PC-3 (cell line): ENCODE measurements around the gene FRA10AC1. TPM values are rescaled to one million over a fixed set of nuclear protein-coding genes. Genes with fewer than 3 reads are reported as not detected.

ENCODE experiments used
- ATAC-seq: fragments of 200-7000 bp; cut with Tn5 transposase; 2 replicates; pipeline ENCODE4 v1.9.1; 2020; ENCODE audit warnings: mild to moderate bottlenecking, moderate library complexity
- BruUV-seq: library from RNA; stranded (reverse); fragments of 400-500 nt; replicated peaks from 2 replicates; lab custom pipeline; 2021; lab: Mats Ljungman, UMichigan
- CTCF ChIA-PET: fragments of 300-600 bp; sonication (Branson Sonifier 250); formaldehyde crosslinking; loops from one replicate; lab custom pipeline; 2022; ENCODE audit warnings: antibody characterized with exemption; lab: Charles Lee
- POLR2A ChIA-PET: fragments of 300-600 bp; sonication (Branson Sonifier 250); formaldehyde crosslinking; loops from one replicate; lab custom pipeline; 2022; ENCODE audit warnings: antibody characterized with exemption; ENCODE audit not compliant: unreplicated experiment; lab: Charles Lee
- DNase-seq: peaks from one replicate; pipeline ENCODE4 v3.0.0-alpha.2; 2015
- H2AFZ ChIP-seq: fragments of 300-600 bp; sonication (generic); 2 replicates; pipeline ENCODE4 v1.6.0; 2016; ENCODE audit warnings: antibody characterized with exemption, low read length
- H3F3A ChIP-seq: fragments of 300-600 bp; sonication (generic); one replicate; pipeline ENCODE4 v1.6.0; 2017; ENCODE audit warnings: antibody characterized with exemption, low read length, control low read depth, mild to moderate bottlenecking; ENCODE audit not compliant: unreplicated experiment
- H3K27ac ChIP-seq: fragments of 300-600 bp; sonication (generic); 2 replicates; pipeline ENCODE4 v1.5.1; 2016; ENCODE audit warnings: mild to moderate bottlenecking, low read length
- H3K27me3 ChIP-seq: fragments of 300-600 bp; sonication (generic); 2 replicates; pipeline ENCODE4 v1.6.1; 2016; ENCODE audit warnings: low read length, mixed read lengths
- H3K36me3 ChIP-seq: fragments of 300-600 bp; sonication (generic); 2 replicates; pipeline ENCODE4 v1.6.1; 2016; ENCODE audit warnings: low read depth, mixed run types, low read length, mixed read lengths
- H3K4me1 ChIP-seq: fragments of 300-600 bp; sonication (generic); 2 replicates; pipeline ENCODE4 v1.5.1; 2016; ENCODE audit warnings: low read length; ENCODE audit not compliant: insufficient read depth
- H3K4me2 ChIP-seq: fragments of 300-600 bp; sonication (generic); 2 replicates; pipeline ENCODE4 v1.6.0; 2016; ENCODE audit warnings: low read length
- H3K4me3 ChIP-seq: fragments of 300-600 bp; sonication (generic); 2 replicates; pipeline ENCODE4 v1.5.1; 2016; ENCODE audit warnings: mild to moderate bottlenecking, low read length, mixed read lengths
- H3K79me2 ChIP-seq: fragments of 300-600 bp; sonication (generic); 2 replicates; pipeline ENCODE4 v1.6.1; 2017; ENCODE audit warnings: low read length, mixed read lengths
- H3K9ac ChIP-seq: fragments of 300-600 bp; sonication (generic); 2 replicates; pipeline ENCODE4 v1.6.0; 2016; ENCODE audit warnings: mild to moderate bottlenecking, low read length
- H3K9me2 ChIP-seq: fragments of 300-600 bp; sonication (generic); replicated peaks from 2 replicates; pipeline ENCODE4 v1.6.1; 2016; ENCODE audit warnings: mixed run types, low read length, mixed read lengths
- H3K9me3 ChIP-seq: fragments of 300-600 bp; sonication (generic); 2 replicates; pipeline ENCODE4 v1.6.1; 2016; ENCODE audit warnings: low read length, mixed read lengths
- H4K20me1 ChIP-seq: fragments of 300-600 bp; sonication (generic); 2 replicates; pipeline ENCODE4 v1.6.1; 2016; ENCODE audit warnings: low read length, mixed read lengths
- EZH2 ChIP-seq: fragments of 300-600 bp; sonication (generic); IDR thresholded peaks from one replicate; pipeline ENCODE4 v1.6.1; 2017; ENCODE audit warnings: antibody characterized with exemption, mild to moderate bottlenecking, low read length; ENCODE audit not compliant: unreplicated experiment
- EZH2phosphoT487 ChIP-seq: fragments of 300-600 bp; sonication (generic); IDR thresholded peaks from 2 replicates; pipeline ENCODE4 v1.6.1; 2018; ENCODE audit warnings: mild to moderate bottlenecking, antibody characterized with exemption, low read length, borderline replicate concordance
- intact Hi-C: fragments of 100-400 bp; cut with micrococcal nuclease; formaldehyde crosslinking; loops from 2 replicates; pipeline ENCODE4 v1.9.0; 2023
- total RNA-seq: library from RNA; depleted of rRNA; stranded (reverse); fragments of >200 nt; gene quantifications from 2 replicates; pipeline ENCODE4 v1.2.3, GENCODE V29; 2014
- TF ChIP-seq, protein P1 (sequence below): fragments of 300-600 bp; sonication (generic); conservative IDR thresholded peaks from 2 replicates; pipeline ENCODE4 v1.5.1; 2017; ENCODE audit warnings: antibody characterized with exemption, low read depth, mild to moderate bottlenecking, low read length

FRA10AC1 gene
- total RNA-seq, 1 experiment from 2014 or later, result 3.8 TPM

GRCh38 chr10:93741367-93741766 lies 39.0 kb upstream of the FRA10AC1 start:
- BruUV-seq, result no TSS peak
- POLR2A ChIA-PET, result no interaction called here
- ATAC-seq, result no peak

DNA sequence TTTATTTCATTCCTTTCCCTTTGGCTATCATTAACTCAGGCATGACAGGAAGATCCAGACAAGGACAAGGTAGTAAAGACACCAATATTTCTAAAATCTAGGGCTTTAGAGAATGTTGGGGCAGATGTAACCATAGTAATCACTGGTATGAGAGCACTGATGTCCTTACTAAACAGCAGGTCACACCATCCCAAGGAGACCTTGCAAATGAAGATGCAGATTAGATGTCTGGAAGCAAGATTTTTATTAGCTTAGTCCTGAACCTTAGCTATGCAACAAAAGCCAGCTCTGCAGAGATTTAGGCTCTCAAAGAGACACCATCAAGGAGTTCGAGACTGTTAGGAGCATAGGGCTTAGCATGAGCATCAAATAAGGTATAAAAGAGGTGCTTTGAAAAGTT lies 23.6 kb upstream of the FRA10AC1 start:
- no peak for ATAC-seq
- Histone ChIP-seq H4K20me1 (no peaks in the 10 kb centered on the region), H3K27ac (no peak overlapping the region), H3K9me2 (no peaks in the 10 kb centered on the region), H3K4me1 (peaks cover 5% of the 10 kb centered on the region; the same call in 1 of the 2 replicates), H3K4me2 (no peak overlapping the region), H3K27me3 (no peaks in the 10 kb centered on the region; the same call in 1 of the 2 replicates), H2AFZ (no peak overlapping the region), H3K36me3 (no peaks in the 10 kb centered on the region), H3F3A (no peaks in the 10 kb centered on the region), H3K79me2 (no peaks in the 10 kb centered on the region), H3K9ac (no peak overlapping the region), H3K4me3 (no peak overlapping the region), H3K9me3 (no peaks in the 10 kb centered on the region)
- TF ChIP-seq, protein P1, sequence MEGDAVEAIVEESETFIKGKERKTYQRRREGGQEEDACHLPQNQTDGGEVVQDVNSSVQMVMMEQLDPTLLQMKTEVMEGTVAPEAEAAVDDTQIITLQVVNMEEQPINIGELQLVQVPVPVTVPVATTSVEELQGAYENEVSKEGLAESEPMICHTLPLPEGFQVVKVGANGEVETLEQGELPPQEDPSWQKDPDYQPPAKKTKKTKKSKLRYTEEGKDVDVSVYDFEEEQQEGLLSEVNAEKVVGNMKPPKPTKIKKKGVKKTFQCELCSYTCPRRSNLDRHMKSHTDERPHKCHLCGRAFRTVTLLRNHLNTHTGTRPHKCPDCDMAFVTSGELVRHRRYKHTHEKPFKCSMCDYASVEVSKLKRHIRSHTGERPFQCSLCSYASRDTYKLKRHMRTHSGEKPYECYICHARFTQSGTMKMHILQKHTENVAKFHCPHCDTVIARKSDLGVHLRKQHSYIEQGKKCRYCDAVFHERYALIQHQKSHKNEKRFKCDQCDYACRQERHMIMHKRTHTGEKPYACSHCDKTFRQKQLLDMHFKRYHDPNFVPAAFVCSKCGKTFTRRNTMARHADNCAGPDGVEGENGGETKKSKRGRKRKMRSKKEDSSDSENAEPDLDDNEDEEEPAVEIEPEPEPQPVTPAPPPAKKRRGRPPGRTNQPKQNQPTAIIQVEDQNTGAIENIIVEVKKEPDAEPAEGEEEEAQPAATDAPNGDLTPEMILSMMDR, result no peak
- TF ChIP-seq EZH2 (no peak), EZH2phosphoT487 (no peak)
- CTCF ChIA-PET, result no interaction called here
- POLR2A ChIA-PET, result no interaction called here
- BruUV-seq, result no TSS peak
- intact Hi-C loops, result no loop called here
- no peak for DNase-seq

More at GRCh38 chr10:93741367-93741766, 39.0 kb upstream of the FRA10AC1 start:
- no peak for DNase-seq
- TF ChIP-seq EZH2phosphoT487 (no peak), EZH2 (no peak)
- TF ChIP-seq, protein P1, result no peak
- Histone ChIP-seq H2AFZ (no peak overlapping the region), H4K20me1 (no peaks in the 10 kb centered on the region), H3K79me2 (no peaks in the 10 kb centered on the region), H3K27me3 (no peaks in the 10 kb centered on the region), H3K36me3 (no peaks in the 10 kb centered on the region), H3K4me1 (peaks cover 5% of the 10 kb centered on the region; the same call in 1 of the 2 replicates), H3K4me3 (no peak overlapping the region), H3K9me3 (no peaks in the 10 kb centered on the region), H3K27ac (no peak overlapping the region), H3K4me2 (no peak overlapping the region), H3F3A (no peaks in the 10 kb centered on the region), H3K9me2 (no peaks in the 10 kb centered on the region), H3K9ac (no peak overlapping the region)
- intact Hi-C loops, result no loop called here
- CTCF ChIA-PET, result no interaction called here

DNA sequence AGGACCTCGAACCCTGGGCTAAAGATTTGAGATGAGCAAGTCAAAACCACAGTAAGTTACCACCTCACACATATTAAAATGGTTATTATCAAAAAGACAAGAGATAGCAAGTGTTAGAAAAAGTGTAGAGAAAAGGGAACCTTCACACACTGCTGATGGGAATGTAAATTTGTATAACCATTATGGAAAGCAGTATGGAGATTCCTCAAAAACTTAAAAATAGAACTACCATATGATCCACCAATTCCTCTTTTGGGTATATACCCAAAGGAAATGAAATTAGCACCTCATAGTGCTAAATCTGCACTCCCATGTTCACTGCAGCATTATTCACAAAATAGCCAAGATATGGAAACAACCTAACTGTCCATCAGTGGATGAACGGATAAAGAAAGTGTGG lies 20.8 kb upstream of the FRA10AC1 start:
- Histone ChIP-seq H3K4me2 (no peak overlapping the region), H3K27me3 (no peaks in the 10 kb centered on the region; the same call in 1 of the 2 replicates), H3K4me1 (peaks cover 5% of the 10 kb centered on the region; the same call in 1 of the 2 replicates), H3K9me3 (no peaks in the 10 kb centered on the region), H3K9me2 (no peaks in the 10 kb centered on the region), H3K36me3 (no peaks in the 10 kb centered on the region), H3K79me2 (no peaks in the 10 kb centered on the region), H2AFZ (no peak overlapping the region), H3K27ac (no peak overlapping the region), H3K4me3 (no peak overlapping the region), H3K9ac (no peak overlapping the region), H4K20me1 (no peaks in the 10 kb centered on the region), H3F3A (no peaks in the 10 kb centered on the region)
- intact Hi-C loops, result no loop called here
- TF ChIP-seq EZH2phosphoT487 (no peak), EZH2 (no peak)
- TF ChIP-seq, protein P1, result no peak
- DNase-seq (no peak), ATAC-seq (no peak)
- no TSS peak for BruUV-seq
- CTCF ChIA-PET, result no interaction called here
- POLR2A ChIA-PET, result no interaction called here
